ENCODE results near the gene CYP2U1.
"Not testable (repeated sequence)": the region's sequence is repeated elsewhere in the genome, so short reads cannot be mapped to it uniquely, and the experiment has no call there.

Gene CYP2U1

DNA sequence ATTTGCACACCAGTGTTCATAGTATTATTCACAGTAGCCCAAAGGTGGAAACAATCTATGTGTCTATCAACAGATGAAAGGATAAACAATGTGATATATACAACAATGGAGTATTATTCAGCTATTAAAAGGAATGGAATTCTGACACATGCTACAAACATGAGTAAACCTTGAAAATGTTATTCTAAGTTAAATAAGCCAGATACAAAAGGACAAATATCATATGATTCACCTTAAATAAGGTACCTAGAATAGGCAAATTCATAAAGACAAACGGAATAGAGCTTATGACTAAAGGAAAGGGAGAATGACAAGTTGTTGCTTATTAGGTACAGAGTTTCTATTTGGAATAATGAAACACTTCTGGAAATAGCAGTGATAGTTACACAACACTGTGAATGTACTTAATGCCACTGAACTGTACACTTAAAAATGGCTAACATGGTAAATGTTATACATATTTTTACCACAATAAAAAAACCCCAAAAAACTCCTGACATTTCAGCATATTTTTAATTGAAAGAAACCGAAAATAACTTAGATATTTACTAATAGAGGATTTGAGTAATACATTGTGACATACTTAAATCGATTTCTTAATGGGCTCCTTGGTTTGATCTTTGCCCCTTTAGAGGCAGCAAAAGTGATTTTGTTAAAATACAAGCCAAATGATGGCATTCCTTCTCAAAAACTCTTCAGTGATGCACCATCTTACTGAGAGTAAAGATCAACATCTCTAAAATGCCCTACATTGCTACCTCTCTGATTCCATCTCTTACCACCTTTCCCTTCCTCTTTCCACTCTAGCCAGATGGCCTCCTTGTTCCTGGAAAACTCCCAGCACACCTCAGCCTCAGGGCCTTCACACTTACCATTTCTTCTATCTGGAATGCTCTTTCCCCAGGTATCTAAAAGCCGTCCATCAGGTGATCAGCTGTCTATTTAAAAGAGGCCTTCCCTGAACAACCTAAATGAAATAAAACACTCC lies 8.6 kb upstream of the CYP2U1 start:
- DNase-seq: no peak

DNA sequence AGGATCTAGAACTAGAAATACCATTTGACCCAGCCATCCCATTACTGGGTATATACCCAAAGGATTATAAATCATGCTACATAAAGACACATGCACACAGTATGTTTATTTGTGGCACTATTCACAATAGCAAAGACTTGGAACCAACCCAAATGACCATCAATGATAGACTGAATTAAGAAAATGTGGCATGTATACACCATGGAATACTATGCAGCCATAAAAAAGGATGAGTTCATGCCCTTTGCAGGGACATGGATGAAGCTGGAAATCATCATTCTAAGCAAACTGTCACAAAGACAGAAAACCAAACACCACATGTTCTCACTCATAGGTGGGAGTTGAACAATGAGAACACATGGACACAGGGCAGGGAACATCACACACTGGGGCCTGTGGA lies 5.6 kb upstream of the CYP2U1 start:
- not testable (repeated sequence) for DNase-seq

DNA sequence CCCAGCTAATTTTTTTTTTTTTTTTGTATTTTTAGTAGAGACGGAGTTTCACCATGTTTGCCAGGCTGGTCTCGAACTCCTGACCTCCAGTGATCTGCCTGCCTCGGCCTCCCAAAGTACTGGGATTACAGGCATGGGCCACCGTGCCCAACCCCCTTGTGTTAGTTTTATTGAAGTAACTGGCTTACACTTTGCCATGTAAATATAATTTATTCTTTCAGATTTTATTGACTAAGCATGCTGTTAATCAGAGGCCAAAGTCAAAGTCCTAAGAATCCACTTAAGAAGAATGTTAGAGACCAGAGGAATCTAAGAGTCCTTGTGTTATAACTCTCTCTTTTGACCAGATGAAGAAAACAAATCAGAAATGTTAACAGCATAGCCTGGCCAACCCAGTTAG lies 4.5 kb upstream of the CYP2U1 start:
- DNase-seq: not testable (repeated sequence)

DNA sequence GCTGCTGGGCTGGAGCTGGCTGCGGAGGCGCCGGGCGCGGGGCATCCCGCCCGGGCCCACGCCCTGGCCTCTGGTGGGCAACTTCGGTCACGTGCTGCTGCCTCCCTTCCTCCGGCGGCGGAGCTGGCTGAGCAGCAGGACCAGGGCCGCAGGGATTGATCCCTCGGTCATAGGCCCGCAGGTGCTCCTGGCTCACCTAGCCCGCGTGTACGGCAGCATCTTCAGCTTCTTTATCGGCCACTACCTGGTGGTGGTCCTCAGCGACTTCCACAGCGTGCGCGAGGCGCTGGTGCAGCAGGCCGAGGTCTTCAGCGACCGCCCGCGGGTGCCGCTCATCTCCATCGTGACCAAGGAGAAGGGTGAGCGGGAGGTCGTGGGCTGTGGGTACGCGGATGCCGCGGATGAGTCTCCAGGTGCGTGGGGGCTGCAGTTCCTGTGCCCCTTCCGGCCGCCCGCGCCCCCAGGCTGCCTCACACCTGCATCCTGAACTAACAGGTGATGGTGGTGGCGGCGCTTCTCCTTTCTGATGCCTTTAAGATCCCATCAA lies 499 bp downstream of the CYP2U1 start:
- no peak for DNase-seq

DNA sequence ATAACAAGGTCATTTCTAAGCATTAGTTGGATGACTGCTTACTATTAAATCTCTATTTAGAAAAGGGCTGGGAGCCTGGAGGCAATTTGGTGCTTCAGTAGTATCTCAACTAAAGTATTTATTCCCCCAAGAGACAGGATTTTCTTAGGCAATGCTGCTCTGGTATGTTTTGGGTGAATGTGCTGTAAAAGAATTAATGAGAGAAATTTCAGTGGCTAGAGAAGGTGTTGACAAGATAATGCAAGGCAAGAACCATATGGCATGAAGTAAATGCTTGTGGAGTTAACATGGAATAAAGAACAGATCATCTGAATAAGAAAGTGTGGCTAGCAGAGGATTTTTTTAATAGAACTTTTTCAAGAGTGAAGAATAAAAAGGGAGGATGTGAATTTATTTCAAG lies 3.9 kb downstream of the CYP2U1 start:
- DNase-seq: no peak

DNA sequence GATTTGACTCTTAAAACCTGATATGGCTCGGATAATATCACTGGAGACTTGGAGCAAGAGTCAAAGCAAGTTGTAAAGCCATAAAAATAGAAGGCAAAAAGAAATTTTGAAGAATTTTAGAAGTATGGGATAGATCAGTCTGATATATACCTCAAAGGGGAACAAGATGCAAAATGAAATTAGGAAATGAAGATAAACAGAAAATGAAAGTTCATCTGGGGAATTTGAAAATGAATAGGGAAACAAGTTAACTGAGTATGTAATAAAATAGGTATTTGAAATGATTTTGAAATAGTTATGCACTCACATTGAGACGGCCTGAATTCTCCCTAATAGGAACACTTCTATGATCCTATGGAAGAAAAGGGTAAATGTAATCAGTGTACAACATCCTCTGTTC lies 5.7 kb downstream of the CYP2U1 start:
- DNase-seq: no peak

DNA sequence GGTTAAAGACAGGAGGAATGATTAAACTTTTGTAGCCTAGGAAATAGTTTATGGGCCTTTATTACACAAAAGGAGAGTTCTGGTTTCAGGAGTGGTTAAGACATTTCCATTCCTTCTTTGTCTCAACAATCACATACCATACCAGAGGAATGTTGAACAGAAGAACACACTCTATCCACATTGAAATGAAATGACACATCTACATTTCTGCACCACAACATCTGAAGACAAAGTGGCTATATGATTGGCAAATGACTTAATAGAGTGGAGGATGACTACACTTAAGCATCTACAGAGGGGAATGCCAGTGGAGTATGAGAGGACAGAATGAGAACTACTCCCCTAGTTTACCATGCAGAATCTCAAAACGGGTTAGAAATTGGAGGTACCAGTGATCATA lies 8.0 kb downstream of the CYP2U1 start:
- DNase-seq: peak; percentile 72

DNA sequence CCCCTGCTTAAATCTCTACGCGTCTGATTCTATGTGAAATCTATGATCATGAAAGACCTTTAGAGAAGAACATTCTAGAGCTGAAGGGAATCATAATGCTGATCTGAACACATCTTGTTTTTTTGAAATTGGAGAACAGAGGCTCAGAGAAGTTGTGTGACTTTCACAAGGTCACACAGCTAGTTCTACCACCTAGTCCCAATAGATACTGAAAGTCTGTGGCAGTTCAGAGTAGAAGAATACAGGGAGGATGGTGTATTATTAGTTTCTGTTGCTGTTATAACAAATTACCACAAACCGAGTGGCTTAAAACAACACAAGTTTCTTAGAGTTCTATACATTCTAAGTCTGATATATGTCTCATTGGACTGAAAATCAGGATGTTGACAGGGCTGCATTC lies 14.5 kb downstream of the CYP2U1 start:
- no peak for DNase-seq

DNA sequence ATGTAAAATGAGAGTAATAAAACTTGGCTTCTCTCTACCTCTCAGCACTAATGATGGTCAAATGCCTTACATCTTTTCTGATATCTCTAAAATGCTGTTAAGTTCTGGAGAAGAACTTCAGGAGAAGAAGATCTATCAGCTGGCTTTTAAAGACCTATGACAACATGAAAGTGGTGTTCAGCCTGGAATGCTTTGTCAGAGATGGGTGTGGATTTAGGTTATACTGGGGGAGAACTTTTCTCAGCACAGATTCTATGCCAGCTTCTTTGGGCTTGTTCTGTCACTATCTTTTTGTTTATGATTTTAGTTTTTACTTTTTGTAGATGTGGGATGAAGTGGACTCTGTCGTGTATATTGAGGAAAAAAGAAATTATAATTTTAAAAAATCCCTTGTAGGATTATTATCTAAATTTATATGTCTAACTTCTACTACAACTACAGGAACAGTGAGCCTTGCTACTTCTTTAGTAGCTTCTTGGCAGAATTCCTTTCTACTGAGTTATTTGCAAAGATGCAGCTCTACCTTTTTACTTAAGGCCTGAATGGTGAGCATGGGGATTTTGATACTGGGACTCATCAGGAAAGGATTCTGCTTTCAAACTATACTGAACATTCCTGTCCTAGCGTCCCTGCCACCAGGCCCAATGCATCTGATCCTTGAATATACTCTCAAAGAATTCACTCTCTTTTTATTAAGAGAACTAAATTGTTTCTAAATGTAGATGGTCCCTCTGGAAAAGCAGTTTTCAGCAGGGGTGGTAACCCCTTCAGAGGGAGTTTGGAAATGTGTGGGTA lies 19.6 kb downstream of the CYP2U1 start:
- peak; percentile 20 for DNase-seq

DNA sequence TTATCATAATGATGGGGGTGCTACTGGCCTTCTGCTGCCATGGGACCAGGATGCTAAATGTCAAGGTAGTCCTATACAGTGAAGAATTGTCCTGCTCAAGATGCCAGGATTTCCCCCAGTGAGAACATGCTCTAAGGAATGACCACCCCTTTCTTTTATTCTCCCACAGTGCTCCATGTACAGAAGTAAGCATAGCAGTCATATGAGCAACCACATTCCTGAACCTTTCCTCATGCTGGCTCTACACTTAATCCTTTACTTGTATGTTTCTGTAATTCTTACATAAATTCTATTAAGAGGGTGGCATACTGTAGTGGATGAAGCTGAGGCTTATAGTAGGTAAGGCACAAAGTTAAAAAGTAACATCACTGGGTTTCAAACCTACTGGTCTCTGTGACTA lies 20.2 kb downstream of the CYP2U1 start:
- peak; percentile 87 for DNase-seq

DNA sequence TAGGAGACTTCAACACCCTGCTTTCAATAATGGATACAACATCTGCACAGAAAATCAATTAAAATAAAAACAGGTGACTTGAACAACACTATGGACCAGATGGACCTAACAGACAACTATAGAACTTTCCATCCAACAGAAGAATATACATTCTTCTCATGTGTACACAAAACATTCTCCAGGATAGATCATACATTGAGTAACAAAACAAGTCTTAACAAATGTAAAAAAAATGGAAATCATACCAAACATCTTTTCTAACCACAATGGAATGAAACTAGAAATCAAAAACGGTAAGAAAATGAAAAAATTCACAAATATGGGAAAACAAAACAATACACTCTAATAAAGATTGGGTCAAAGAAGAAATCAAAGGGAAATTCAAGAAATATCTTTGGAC lies 24.7 kb downstream of the CYP2U1 start:
- no peak for DNase-seq

DNA sequence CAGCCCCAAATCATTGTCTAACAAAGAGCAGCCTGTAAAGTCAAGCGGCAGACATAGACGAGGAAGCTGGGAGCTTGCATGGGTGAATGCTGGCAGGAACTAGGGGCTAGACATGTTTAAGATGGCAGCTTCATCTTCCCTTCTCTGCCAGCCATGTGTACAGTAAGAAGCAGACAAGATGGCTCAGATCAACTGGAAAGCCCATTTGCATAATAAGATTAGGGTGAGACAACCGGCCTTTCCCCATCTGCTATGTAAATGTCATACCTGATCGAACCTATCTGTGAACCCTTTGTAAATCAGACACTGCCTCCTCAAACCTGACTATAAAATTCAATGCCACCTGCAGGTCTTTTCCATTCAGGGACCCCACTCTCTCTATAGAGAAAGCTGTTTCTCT lies 35.6 kb downstream of the CYP2U1 start:
- no peak for DNase-seq

DNA sequence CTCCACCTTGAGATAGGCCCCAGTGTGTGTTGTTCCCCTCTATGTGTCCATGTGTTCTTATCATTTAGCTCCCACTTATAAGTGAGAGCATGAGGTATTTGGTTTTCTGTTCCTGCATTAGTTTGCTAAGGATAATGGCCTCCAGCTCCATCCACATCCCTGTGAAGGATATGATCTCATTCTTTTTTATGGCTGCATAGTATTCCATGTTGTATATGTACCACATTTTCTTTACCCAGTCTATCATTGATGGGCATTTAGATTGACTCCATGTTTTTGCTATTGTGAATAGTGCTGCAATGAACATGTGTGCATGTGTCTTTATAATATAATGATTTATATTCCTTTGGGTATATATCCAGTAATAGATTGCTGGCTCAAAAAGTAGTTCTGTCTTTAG lies 36.2 kb downstream of the CYP2U1 start:
- DNase-seq: not testable (repeated sequence)

DNA sequence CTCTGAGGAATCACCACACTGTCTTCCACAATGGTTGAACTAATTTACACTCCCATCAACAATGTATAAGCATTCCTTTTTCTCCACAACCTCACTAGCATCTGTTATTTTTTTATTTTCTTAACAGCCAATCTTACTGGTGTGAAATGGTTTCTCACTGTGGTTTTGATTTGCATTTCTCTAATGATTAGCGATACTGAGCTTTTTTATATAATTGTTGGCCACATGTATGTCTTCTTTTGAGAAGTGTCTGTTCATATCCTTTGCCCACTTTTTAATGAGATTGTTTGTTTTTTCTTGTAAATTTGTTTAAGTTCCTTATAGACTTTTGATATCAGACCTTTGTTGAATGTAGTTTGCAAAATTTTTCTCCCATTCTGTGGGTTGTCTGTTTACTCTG lies 36.6 kb downstream of the CYP2U1 start:
- not testable (repeated sequence) for DNase-seq

DNA sequence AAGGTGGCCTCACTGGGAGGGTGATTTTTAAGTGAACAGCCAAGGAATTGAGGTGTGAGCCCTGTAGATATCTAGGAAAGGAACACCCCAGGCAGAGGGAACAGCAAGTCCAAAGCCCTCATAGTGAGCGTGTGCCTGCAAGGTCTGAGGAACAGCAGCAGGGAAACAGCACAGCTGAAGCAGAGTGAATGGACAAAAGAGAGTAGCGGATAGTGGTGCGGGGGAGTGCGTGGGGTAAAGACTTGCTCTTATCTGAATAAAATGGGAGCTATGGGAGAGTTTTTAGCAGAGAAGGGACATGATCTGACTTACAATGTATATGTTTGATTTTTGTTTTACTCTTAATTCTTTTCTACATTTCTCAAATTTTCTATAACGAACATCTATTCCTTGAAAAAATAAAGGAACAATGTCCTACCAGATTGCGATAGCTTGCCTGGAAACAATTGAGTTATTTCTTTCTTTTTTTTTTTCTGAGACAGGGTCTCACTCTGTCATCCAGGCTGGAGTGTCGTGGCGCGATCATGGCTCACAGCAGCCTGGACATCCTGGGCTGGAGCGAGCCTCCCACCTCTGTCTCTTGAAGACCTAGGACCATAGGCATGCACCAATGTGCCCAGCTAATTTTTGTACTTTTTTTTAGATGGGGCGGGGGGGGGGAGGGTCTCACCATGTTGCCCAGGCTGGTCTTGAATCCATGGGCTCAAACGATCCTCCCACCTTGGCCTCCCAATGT lies 38.9 kb downstream of the CYP2U1 start:
- DNase-seq: no peak

DNA sequence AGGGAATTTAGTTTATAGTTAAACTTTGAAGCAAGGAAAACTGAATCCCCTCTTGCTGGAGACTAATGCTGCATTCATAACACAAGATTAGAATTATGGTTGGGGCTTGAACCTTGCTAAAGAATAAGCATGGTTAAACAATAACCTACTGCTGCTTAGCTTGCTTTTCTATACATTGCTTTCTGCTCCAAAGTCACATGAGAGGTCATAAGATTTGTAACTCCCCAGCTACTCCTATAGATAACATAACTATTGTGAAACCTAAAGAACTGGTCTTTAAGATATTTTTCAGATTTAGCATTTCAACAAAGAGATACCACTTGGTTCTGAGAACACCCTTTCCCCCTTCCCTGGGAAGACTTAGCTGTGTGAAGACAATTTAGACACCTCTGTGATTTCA lies 41.3 kb downstream of the CYP2U1 start:
- no peak for DNase-seq

DNA sequence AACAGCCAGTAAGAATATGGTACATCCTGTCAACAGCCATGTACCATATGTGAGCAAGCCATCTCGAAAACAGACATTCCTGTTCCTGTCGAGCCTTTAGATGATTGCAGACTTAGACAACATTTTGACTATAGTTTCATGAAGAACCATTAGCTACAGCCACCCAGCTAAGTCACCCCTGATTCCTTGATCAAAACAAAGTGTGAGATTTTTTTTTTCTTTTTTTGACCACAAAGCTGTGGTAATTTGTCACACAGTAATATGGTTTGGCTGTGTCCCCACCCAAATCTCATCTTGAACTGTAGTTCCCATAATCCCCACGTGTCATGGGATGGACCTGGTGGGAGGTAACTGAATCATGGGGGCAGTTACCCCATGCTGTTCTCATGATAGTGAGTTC lies 43.2 kb downstream of the CYP2U1 start:
- DNase-seq: no peak

DNA sequence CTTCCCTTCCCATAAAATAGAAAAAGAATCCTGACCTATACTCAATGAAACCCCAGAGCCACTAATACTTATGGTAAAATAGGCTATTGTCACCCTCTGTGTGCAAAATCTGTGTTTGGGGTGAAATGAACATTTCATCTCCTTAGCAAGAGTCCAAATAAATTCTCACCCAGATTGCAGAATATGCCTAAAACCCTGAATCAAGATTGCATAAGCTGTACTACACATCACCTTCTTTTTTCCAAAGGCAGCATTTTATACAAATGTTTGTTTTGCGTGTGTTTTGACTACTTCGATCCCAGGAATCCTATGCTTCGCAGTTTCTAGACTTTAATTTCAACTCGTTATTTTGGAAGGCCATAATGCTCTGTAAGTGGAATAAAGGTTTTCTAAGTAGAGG lies 46.1 kb downstream of the CYP2U1 start:
- DNase-seq: no peak

DNA sequence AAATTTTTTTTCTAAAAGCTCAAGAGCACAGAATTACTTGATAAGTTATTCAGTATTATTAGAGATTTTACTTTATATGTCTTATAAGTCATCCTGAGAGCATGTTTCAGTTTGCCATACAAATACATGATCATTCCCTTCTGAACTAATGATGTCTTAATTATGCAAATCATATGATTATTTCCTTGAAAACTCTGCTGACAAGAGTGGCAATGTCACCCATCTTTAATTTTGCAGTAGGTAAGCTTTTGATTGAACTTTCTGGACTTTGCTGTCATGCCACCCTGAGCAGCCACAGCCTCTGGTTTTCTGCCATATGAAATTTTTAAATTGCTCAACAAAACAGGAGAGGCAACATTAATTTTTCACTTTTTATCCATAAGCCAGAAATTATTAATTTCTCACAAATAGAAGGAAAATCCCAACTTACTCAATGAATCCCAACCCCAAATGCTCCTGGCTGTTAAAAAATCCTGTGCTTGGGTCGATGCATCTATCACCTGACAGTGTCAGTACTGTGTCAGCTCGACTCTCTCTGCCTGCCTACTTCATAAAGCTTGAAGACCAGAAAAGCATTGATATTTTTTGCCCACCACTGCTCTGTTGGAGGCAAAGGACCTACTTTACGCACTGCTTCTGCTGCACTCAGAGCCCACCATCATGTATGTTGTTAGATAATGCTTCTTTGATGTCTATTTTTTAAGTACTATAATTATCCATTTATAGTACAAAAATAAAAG lies 46.8 kb downstream of the CYP2U1 start:
- no peak for DNase-seq

DNA sequence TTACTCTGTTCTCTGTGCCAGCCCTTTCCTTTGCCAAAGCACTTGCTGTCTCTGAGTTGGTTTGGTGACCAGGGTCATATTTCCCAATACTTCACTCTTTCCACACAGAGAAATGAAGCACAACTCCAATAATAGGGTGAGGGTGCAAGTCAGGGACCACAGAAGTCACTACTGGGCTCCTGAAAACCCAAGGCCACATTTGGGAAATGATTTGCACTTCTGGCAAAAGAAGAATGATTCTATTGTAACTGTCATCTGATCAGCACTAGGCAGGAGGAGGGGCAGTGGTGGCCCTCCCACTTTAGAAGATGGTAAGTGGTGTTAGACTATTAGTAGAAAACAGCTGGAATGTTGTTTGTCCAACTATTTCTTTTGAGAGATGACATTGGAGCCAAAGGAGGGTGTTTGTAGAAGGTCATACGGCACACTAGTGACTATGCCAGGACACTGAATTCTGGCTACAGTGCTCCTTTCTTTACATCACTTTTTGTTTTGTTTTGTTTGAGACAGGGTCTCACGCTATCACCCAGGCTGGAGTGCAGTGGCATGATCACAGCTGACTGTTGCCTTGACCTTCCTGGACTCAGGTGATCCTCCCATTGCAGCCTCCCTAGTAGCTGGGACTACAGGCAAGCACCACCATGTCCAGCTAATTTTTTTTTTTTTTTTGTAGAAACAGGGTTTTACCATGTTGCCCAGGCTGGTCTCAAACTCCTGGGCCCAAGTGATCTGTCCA lies 47.5 kb downstream of the CYP2U1 start:
- no peak for DNase-seq
